Activated CD4-positive, alpha-beta T cell treated with anti-CD3 and anti-CD28 coated beads, Interleukin-2, amount 10 ng/mL, durations not matched to agents 24 days and 14 days (primary cell): Measurements from ENCODE around the gene SRRD. TPM values are rescaled to one million over a fixed set of nuclear protein-coding genes. Genes with fewer than 3 reads are reported as not detected.
A peak's percentile ranks its signal among the peaks of the same experiment; 100 is the strongest.
"Not testable (repeated sequence)": the region's sequence is repeated elsewhere in the genome, so short reads cannot be mapped to it uniquely, and the experiment has no call there.

Experiments used
- DNase-seq: peaks from one replicate; pipeline ENCODE4 v3.0.0; 2022
- H3K27ac Mint-ChIP-seq: one replicate; pipeline ENCODE4 v1.8.0; 2022; ENCODE audit warnings: mild to moderate bottlenecking, mixed read lengths
- H3K27me3 Mint-ChIP-seq: one replicate; pipeline ENCODE4 v1.8.0; 2022; ENCODE audit warnings: mixed read lengths
- H3K36me3 Mint-ChIP-seq: one replicate; pipeline ENCODE4 v1.8.0; 2022; ENCODE audit warnings: low read depth, mild to moderate bottlenecking, mixed read lengths
- H3K4me1 Mint-ChIP-seq: one replicate; pipeline ENCODE4 v1.8.0; 2021; ENCODE audit warnings: mixed read lengths
- H3K4me3 Mint-ChIP-seq: one replicate; pipeline ENCODE4 v1.8.0; 2022; ENCODE audit warnings: mild to moderate bottlenecking, moderate library complexity, mixed read lengths
- H3K9me3 Mint-ChIP-seq: one replicate; pipeline ENCODE4 v1.8.0; 2021; ENCODE audit warnings: mixed read lengths
- intact Hi-C: fragments of 100-400 bp; cut with micrococcal nuclease; formaldehyde crosslinking; loops from one replicate; pipeline ENCODE4 v1.15.1; 2023
- total RNA-seq: library from RNA; stranded (reverse); gene quantifications from 2 replicates; pipeline ENCODE4 v1.2.3, GENCODE V29; 2022

Gene SRRD
- total RNA-seq, result 28.1 and 32.4 TPM in 2 replicates

GRCh38 chr22:26483439-26484359, at the start of gene SRRD, which contains the start of gene HPS4:
TSS of gene SRRD (plus strand) at chr22:26483877. CDS start at chr22:26483891, 14 bp downstream.
TSS of gene HPS4 (minus strand) at chr22:26483783. CDS start at chr22:26481762, 2,021 bp downstream.
- H3K9me3 Mint-ChIP-seq, result no peaks in the 10 kb centered on the region
- DNase-seq, result peak; percentile 98
- intact Hi-C loops, result loop anchor here (1.0 to 5.0 kb wide), 6 partner anchors 29 to 1434 kb away; partner anchors contain the start of genes PITPNB, TFIP11 and TPST2

DNA sequence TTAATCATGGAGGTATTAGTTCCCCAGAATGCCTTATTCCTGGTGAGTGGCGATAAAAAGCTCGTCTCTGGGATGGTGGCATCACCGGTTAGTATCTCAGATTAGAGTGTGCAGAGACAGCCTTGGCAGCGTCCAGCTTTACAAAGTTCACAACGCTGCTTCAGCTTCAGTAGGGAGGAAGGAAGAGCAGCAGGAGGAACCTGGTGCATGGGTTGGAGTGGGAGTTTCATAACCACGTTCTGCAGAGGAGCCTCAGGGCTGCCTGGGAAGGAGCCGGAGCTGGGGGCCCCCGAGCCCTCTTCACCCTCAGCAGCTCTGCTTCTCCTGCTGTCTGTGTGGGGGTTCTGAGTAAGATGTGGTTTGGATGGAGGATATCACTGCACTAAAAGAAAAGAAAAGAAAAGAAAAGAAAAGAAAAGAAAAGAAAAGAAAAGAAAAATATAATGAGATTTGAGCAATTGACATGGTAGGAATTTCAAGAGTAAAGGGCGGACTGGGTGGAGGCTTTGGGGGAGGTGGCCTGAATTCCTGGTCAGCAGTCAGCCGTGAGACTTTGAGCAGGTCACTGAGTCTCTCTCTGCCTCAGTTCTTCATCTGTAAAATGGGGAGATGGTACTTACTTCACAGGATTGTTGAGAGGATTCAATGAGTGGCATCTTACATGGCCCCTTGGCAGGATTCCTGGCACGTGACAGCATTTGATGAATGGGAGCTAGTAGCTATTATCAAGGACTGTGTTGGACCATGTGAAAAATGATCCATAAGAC, 48.2 kb upstream of the SRRD start:
- Mint-ChIP-seq H3K9me3 (no peaks in the 10 kb centered on the region), H3K4me3 (peak overlapping the region; percentile 8), H3K36me3 (peaks cover 47% of the 10 kb centered on the region), H3K27ac (peak overlapping the region; percentile 30), H3K4me1 (peaks cover 63% of the 10 kb centered on the region), H3K27me3 (no peaks in the 10 kb centered on the region)
- no peak for DNase-seq
- intact Hi-C loops, result no loop called here

More at GRCh38 chr22:26483439-26484359, at the start of gene SRRD, which contains the start of gene HPS4:
- H3K4me1 Mint-ChIP-seq, result peaks cover 56% of the 10 kb centered on the region
- H3K27ac Mint-ChIP-seq, result peak within 1 kb of the TSS; percentile 89
- peaks cover 29% of the 10 kb centered on the region for H3K36me3 Mint-ChIP-seq
- no peaks in the 10 kb centered on the region for H3K27me3 Mint-ChIP-seq
- peak within 1 kb of the TSS; percentile 78 for H3K4me3 Mint-ChIP-seq

- Mint-ChIP-seq H3K4me3 (peak overlapping the region; percentile 3), H3K36me3 (peaks cover 45% of the 10 kb centered on the region), H3K4me1 (peaks cover 52% of the 10 kb centered on the region), H3K27ac (no peak overlapping the region), H3K9me3 (no peaks in the 10 kb centered on the region), H3K27me3 (no peaks in the 10 kb centered on the region)
- intact Hi-C loops, result no loop called here
- DNase-seq, result no peak
Observed at GRCh38 chr22:26436903-26437515, 46.7 kb upstream of the SRRD start.

DNA sequence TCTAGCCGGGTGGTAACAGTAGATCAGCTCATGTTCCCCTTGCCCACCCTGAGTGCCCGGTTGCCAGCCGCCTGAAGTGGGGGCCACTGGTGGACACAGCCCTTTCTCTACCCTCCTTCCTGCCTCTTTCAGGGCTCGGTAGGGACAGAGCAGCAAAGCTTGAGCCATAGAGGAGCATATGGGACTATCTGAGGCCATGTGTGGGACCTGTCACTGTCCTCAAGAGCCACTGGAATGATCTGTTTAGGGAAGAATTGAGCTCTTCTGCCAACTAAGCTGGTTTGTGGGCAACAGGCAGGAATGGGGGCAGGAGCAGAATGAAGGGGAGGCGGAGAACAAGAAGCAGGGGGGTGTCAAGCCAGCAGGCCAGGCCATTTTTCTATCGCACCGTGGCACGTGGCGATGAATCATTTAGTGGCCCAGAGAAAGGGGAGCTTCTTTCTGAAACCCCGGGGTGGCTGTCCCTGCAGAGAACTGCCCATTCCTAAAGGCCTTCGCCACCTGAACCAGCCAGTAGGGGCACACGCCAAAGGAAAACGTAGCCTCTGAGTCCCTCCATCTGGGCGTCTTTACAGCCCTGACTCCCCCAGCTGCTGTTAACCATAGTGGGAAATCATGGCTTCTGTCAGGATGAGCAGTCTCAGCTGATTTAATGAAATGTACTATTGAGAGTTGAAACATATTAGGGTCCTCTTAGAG, 45.8 kb upstream of the SRRD start:
- H3K4me1 Mint-ChIP-seq, result peaks cover 45% of the 10 kb centered on the region
- no peaks in the 10 kb centered on the region for H3K9me3 Mint-ChIP-seq
- peaks cover 46% of the 10 kb centered on the region for H3K36me3 Mint-ChIP-seq
- no peak for DNase-seq
- H3K27me3 Mint-ChIP-seq, result no peaks in the 10 kb centered on the region
- intact Hi-C loops, result no loop called here
- H3K4me3 Mint-ChIP-seq, result no peak overlapping the region
- H3K27ac Mint-ChIP-seq, result no peak overlapping the region

DNA sequence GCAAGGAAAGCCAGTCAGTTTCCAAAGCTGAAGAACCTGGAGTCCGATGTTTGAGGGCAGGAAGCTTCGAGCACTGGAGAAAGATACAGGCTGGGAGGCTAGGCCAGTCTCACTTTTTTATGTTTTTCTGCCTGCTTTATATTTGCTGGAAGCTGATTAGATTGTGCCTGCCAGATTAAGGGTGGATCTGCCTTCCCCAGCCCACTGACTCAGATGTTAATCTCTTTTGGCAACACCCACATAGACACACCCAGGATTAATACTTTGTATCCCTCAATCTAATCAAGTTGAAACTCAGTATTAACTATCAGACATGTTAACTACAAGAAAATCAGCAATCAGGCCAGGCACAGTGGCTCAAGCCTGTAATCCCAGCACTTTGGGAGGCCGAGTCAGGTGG, 44.9 kb upstream of the SRRD start:
- H3K27me3 Mint-ChIP-seq, H3K4me3 Mint-ChIP-seq, DNase-seq, intact Hi-C loops, H3K9me3 Mint-ChIP-seq, H3K27ac Mint-ChIP-seq: not testable (repeated sequence)
- H3K4me1 Mint-ChIP-seq, result peaks cover 41% of the 10 kb centered on the region
- H3K36me3 Mint-ChIP-seq, result peaks cover 41% of the 10 kb centered on the region

- peaks cover 37% of the 10 kb centered on the region for H3K36me3 Mint-ChIP-seq
- no peaks in the 10 kb centered on the region for H3K9me3 Mint-ChIP-seq
- no peak overlapping the region for H3K4me3 Mint-ChIP-seq
Observed at GRCh38 chr22:26439559-26439958, 44.1 kb upstream of the SRRD start.

DNA sequence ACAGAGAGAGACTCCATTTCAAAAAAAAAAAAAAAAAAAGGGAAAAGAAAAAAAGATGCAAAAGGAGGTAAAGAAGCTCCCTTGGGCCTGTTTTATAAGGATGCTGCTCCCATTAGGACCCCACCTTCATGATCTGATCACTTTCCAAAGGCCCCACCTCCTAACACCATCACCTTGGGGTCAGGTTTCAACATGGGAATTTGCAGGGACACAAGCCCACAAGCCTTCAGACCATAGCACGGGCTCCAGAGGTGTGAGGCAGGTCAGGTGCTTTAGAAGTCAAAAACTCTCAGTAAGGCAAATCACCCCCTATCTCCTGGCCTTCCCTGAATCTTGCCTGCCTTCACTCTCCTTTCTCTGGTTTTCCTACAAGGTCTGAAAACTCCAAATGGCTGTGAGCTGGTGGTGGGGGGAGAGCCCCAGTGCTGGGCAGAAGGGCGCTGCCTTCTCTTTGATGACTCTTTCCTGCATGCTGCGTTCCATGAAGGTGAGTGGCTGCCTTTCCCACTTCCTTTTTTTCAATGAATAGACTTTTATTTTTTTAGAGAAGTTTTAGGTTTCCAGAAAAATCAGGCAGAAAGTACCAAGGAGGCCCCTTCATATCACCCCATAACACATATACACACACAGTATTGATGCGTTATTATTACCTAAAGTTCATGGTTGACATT, 41.5 kb upstream of the SRRD start:
- H3K9me3 Mint-ChIP-seq, result no peaks in the 10 kb centered on the region
- no peak for DNase-seq
- intact Hi-C loops, result no loop called here
- no peak overlapping the region for H3K4me3 Mint-ChIP-seq
- no peaks in the 10 kb centered on the region for H3K27me3 Mint-ChIP-seq
- H3K36me3 Mint-ChIP-seq, result peaks cover 16% of the 10 kb centered on the region
- peak overlapping the region; percentile 74 for H3K27ac Mint-ChIP-seq
- H3K4me1 Mint-ChIP-seq, result peaks cover 13% of the 10 kb centered on the region

More at GRCh38 chr22:26439559-26439958, 44.1 kb upstream of the SRRD start:
- intact Hi-C loops, result no loop called here
- no peak for DNase-seq
- H3K27me3 Mint-ChIP-seq, result no peaks in the 10 kb centered on the region
- H3K4me1 Mint-ChIP-seq, result peaks cover 35% of the 10 kb centered on the region
- no peak overlapping the region for H3K27ac Mint-ChIP-seq

GRCh38 chr22:26443901-26444690, 39.6 kb upstream of the SRRD start:
- peaks cover 14% of the 10 kb centered on the region for H3K36me3 Mint-ChIP-seq
- DNase-seq, result no peak
- peak overlapping the region; percentile 40 for H3K27ac Mint-ChIP-seq
- no peaks in the 10 kb centered on the region for H3K9me3 Mint-ChIP-seq
- no peaks in the 10 kb centered on the region for H3K27me3 Mint-ChIP-seq
- no peak overlapping the region for H3K4me3 Mint-ChIP-seq
- intact Hi-C loops, result no loop called here
- H3K4me1 Mint-ChIP-seq, result peaks cover 6% of the 10 kb centered on the region

GRCh38 chr22:26444777-26445176, 38.9 kb upstream of the SRRD start:
- Mint-ChIP-seq H3K4me3 (no peak overlapping the region), H3K27me3 (no peaks in the 10 kb centered on the region), H3K4me1 (peaks cover 6% of the 10 kb centered on the region), H3K27ac (no peak overlapping the region), H3K36me3 (peaks cover 14% of the 10 kb centered on the region), H3K9me3 (no peaks in the 10 kb centered on the region)
- intact Hi-C loops, result no loop called here
- no peak for DNase-seq

DNA sequence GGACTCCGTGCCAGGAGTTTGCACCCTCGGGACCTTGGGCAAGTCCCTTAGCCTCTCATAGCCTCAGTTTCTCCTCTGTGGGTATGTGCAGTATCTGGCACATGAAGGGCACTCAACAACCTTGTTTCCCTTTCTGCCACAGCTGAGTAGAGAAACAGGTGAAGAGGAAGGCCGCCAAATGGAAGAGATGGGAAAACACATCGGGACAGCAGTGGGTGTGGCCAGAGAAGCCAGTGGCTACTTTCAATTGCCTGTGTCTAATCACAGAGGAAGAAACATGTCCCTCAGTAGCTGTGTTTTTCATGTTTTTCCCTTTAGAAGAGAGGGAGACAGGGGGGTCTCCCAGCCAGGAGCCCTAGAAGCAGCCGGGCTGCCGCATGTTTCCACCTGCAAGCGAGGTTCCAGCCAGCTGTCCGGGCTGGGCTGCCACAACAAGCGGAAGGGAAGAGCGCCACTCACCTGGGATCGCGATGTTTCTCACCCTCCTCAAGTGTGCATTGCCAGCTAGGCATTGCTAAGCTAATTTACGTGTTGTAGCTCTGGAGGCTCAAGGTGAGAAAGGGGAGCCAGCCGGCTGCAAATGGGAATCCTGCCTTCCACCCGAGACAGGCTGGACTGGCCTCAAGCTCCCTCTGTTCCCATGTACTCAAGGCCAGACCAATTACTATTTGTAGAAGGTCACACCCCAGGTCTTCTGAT, 38.0 kb upstream of the SRRD start:
- no peak overlapping the region for H3K4me3 Mint-ChIP-seq
- H3K27me3 Mint-ChIP-seq, result no peaks in the 10 kb centered on the region
- no peak for DNase-seq
- intact Hi-C loops, result no loop called here
- no peak overlapping the region for H3K27ac Mint-ChIP-seq
- peaks cover 5% of the 10 kb centered on the region for H3K4me1 Mint-ChIP-seq
- no peaks in the 10 kb centered on the region for H3K9me3 Mint-ChIP-seq
- H3K36me3 Mint-ChIP-seq, result peaks cover 14% of the 10 kb centered on the region

DNA sequence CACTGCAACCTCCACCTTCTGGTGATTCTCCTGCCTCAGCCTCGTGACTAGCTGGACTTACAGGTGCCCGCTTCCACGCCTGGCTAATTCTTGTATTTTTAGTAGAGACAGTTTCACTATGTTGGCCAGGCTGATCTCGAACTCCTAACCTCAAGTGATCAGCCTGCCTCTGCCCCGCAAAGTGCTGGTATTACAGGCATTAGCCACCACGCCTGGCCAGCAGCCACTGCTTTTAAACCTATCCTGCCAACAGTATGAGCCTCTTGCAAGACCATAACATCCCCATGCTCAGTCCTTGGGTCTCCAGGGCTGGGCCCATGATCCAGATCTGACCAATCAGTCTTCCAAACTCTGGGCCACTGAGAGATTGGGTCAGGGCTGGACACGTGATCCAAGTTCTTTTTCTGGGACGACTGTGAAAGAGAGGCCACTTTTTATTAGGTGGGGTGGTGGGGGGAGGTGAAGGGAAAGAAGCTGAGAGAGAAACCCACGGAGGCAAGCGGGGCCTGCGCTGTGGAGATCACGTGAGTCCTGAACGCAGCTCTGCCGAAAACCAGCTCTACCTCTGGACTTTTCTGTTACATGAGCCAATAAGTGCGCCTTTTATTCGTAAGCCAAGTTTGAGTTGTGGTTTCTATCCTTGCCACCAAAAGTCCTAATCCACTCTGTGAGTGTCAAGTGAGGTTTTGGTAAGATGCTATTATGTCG, 36.7 kb upstream of the SRRD start:
- H3K27me3 Mint-ChIP-seq, result no peaks in the 10 kb centered on the region
- no peak for DNase-seq
- peaks cover 1% of the 10 kb centered on the region for H3K4me1 Mint-ChIP-seq
- peaks cover 16% of the 10 kb centered on the region for H3K36me3 Mint-ChIP-seq
- intact Hi-C loops, result no loop called here
- peak overlapping the region; percentile 13 for H3K27ac Mint-ChIP-seq
- H3K4me3 Mint-ChIP-seq, result no peak overlapping the region
- no peaks in the 10 kb centered on the region for H3K9me3 Mint-ChIP-seq
